GM15510 (cell line): ENCODE results near the gene TBX18.

Experiments
- POLR2A ChIP-seq: IDR thresholded peaks from 3 replicates; pipeline ENCODE4 v1.6.1; 2011; ENCODE audit warnings: borderline replicate concordance; ENCODE audit not compliant: insufficient read length; ENCODE audit errors: extremely low read depth

Gene TBX18

DNA sequence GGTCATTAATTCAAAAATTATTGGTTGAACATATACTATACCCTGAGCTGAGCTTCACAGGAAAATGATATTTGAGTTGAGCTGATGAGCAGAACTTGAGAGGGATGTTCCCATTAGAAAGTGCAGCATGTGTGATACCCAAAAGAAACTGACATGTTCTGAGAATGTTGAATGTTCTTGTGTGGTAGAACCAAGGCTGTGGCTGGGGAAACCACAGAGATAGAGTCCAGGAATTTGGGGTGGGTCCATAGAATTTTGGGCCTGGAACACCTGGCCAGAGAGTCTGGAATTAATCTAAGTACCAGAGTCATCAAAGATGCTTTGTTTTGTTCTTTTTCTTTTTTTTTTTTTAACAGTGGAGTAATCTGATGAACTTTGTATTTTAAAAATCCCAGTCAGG is 88.7 kb downstream of the TBX18 start:
- no peak for TF ChIP-seq POLR2A

DNA sequence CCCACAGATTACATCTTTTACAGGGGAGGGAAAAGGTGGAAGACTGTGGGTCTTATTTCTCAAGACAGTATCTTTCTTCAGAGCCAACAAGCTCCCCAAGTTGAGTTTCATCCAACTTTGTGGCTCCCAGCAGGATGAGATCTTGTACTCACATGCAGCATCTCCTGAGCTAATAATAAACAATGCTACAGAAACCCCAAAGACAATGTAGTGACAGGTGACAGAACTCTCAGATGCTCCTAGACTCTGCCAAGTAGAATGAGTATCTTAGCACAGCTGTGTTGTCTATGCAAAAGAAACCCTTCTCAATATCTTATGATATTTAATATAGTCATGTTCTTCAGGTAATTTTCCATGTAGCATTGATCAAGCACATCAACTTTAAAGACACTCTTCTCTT is 90.0 kb downstream of the TBX18 start:
- no peak for TF ChIP-seq POLR2A

DNA sequence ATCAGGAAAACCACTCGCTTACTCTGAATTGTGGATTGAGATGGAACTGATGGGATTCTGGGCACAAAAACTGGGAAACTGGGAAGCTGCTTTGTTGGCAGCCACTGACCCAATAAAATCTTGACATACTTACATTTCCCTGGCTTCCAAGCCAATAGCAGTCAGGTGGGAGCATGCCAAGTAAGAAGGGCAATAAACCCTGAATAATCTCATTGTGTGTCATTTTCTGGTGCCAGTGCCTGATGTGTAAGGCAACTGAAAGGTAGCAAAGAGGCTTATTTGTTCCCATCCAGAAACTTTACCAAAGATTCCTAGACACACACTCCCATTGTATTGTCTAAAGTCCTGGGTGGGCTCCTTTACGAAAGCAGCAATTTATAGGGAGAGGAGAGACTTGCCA is 93.2 kb downstream of the TBX18 start:
- no peak for TF ChIP-seq POLR2A

DNA sequence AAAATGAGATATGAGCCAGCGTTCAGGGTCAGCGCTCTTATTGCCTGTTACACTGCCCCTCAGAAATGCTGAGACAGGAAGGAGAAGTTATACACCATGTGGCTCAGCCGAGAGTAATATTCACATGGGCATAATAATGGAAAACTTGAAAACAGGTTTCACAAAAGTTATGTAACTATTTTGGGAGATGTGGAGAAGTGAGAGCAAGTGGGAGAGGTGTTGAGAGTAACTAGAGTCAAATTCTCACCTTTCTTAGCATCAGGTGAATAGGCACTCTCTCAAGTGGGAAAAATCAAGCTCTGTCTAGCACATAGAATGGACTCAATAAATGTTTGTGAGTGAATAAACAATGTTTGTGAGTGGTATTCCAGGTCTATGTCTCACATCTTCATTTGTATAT is 94.5 kb downstream of the TBX18 start:
- TF ChIP-seq POLR2A = no peak

DNA sequence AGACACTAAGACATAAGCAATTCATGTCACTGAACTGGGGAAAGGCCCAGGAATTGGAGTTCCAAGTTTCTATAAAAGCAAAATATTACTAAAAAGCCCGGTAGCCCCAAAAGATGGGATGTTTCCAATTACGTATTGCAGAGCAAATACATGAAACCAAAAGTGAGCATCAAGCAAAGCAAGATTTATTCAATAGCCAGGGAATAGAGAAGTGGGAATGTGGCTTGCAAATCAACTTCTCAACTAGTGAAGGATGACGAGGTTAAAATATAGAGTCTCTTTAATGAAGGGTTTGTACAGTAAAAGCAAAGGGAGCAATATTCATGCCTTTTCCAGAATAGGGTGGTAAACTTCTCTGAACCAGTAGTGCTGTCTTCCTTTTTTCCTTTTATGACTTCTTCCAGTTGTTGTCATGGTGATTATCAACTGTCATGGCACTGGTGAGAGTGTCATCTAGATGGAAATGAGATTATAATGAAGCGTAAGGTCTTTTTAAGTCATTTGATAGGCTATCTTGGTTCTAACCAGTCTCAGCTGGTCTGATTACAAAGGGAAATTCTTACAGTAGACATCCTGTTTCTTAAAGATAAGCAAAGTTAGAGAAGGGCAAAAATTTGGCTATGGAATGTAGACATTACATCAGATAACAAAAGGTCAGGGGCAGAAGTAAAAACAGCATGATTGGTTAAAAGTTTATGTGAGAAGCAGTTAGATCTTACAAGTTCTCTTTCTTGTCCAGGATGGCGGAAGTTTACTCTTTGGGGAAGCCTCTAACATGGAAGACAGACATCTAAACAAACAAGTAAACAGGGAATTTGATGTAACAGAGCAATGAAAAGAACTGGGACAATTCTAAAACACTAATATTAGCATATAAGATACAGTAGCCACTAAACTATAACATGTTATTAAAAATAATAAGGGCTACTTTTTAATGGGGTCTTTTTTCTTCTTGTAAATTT is 96.9 kb downstream of the TBX18 start:
- TF ChIP-seq POLR2A = no peak

DNA sequence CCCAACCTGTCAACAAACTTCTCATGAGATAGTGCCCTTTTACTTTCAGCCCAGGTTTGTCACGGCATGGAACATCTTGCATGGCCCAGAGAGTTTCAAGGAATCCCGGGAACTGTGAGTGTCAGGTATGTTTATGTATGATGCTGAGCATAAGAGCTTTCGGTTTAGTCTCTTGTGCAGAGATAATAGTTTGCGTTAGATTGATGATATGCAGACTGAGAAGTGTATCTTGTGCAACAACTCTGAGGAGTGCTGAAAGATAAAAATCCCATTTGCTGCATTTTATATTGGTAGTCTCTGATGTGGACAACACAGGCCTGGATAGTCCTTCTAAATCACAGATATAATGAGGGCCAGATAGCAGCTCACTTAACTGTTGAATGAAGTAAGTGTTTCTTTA is 99.0 kb downstream of the TBX18 start:
- no peak for TF ChIP-seq POLR2A

DNA sequence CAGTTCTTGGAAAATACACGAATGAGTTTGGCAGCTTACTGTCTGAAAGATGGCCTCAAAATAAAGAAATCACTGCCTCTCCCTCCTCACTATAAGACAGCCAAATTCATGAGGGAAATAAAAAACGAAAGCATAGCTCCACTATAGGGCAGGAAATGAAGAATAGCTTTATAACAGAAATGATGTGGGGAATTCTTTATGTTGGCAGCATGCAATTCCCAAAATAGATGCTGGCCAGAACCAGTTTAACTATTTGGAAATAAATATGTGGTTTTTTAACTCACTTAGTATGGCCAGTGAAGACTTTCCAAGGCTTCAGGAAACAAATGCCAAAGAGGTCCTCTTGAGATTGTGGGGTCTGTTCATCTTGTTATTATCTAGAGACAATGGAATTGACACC is 100.5 kb downstream of the TBX18 start:
- TF ChIP-seq POLR2A = no peak

DNA sequence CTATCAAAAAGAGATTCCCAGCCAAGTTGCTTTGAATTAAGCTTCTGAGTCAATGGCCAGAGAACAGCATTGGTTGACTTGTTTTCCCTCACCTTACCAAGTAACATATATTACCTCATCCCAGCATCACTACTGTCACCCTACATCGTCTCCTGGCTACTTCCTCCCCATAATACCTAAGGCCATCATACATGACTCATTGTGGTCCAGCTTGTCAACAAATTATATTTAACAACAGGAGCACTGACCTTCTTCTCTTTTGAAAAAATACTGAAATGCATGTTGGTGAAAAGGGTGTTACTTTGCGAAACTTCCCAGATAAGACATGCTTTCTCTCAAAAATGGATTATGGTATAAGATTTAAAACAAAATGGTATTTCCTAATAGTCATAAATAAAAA is 106.9 kb downstream of the TBX18 start:
- no peak for TF ChIP-seq POLR2A

DNA sequence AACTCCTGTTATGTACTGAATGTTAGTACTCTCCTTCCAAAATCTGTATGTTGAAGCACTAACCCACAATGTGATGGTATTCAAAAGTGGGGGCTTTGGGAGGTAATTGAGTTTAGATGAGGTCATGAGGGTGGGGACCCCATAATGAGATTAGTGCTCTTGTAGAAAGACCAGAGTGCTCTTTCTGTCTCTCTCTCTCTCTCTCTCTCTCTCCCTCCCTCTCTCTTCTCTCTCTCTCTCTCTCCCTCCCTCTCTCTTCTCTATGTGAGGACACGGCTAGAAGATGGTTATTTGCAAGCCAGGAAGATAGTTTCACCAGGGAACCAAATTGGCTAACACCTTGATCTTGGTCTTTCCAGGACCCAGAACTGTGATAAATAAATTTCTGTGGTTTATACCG is 107.4 kb downstream of the TBX18 start:
- no peak for TF ChIP-seq POLR2A

DNA sequence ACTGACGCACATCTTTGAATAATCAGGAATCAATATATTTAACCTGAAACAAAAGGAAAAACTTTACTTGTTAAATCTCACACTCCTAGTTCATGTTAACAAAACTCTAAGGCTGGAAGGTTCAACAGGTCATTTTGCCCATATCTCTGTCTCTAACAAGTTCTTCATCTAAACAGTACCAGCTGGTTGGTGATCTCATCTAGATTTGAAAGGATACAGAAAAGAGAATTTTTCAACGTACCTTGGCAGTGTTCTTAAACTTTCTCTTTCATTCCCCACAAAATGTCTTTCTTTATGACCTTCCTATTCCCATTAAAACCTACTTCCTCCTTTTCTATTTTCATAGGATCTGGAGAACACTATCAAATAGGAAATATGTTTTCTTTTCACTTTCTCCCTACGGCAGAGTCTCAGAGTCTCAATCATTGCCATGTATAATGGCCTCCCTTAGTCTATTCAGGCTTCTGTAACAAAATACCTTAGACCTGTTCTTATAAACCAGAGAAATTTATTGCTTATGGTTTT is 111.3 kb downstream of the TBX18 start:
- no peak for TF ChIP-seq POLR2A

DNA sequence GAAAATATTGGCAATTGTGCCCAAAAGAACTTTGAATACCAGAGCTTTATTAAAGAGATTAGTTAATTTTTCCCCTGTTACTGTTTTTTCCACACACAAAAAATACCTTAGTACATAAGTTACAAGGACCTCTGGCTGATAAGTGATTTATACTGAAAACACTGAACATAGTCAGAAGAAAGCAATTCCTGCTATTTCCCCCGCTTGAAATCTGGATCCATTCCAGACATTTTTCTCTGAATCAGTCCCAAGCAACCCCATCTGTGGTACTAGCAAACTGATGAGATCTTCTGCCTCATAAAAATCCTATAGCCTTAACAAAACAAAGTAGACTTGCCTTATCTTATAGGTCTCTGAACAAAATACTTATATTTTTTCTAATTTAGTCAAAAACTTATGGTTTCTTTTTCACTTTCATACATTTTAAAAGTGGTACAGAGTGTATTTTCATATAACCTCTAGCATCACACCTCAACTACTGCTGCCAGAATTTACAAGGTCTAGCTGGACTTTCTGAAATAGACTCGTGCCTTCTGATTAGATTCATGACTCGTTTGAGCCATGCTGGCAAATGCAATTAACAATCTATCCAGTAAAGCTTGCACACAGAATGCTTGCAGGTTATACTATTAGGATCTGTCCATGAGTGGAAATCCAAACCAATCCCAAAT is 111.9 kb downstream of the TBX18 start:
- TF ChIP-seq POLR2A = no peak

DNA sequence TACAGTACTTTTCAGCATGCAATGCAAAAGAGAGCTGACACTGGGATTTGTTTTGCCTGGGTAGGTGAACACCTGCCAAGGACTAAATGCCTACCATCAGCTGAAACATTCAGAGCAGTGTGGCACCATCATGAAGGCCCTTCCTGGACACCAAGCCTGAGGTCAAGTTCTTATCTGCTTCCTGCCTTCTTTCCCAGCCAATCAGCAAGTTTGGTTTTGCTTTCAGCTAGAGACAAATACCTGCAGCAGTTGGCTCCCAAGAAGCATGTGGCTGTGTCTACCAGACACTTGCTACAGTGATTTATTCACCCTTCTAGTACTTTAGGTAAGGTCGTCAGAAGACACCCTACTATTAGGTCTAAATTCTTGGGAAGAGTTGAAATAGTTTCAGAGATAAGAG is 112.8 kb downstream of the TBX18 start:
- TF ChIP-seq POLR2A = no peak

DNA sequence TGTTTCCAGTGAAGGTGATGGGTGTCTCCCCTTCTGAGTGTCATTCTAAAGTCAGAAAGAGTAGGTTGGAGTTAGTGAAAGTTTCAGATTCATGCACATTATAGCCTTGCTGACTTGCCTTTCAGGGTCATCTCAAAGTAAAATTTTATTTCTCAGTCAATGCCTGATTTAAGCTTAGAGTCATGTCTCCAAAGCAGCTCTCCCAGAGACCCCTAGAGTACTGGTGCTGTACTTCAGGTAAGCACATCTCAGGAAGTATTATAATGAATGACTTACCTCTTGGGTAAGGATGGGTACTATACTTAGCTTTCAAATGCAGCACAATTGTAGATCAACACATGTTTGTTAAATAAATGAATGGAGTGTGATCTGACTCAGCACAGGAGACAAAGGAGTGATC is 116.0 kb downstream of the TBX18 start:
- TF ChIP-seq POLR2A = no peak

DNA sequence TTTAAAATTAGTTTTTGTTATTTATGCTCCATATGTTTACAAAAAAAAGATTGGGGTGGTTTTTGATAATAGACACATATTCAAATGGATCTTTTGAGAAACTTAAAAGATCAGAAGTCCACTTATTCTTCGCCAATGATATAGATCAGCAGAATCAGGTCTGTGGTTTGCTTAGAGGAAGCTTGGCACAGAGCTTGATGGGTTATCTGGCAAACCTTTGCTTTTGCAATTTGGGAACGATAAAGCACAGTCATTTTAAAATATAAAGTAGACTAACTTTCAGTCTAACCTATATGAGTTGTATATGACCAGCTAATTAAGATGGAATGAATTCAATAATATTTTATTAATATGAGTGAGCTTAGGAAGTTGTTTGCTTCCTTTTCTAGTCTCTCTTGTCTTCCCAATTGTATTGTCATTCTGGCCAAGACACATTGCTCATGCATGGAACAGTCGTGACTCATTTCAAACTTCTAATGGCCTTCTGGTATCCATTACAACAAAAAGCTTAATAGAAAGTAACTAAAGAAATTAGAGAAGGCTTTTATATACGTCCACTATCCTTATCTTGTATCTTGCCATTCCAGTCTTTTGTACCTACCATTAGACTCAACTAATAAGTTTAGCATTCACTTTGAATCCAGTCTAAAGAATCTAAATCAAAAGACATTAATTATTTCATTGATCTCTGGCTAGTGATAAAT is 118.7 kb downstream of the TBX18 start:
- TF ChIP-seq POLR2A = no peak

DNA sequence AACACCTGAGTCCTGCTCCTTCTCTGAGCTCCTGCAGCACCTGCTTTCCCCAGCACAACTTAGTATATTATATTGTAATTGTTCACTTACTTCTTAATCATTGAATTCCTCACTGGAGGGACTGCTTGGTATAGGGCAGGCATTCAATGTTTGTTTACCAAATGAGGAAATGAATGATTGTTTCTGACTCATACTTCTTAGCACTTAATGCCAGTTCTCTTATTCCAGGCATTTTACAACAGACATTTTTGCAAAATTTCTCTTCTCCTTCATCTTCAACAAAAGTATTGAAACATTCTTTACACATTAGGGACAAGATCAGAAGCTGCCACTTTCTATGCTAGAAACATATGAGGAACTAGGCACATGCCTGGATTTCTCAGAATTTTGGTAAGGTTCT is 119.4 kb downstream of the TBX18 start:
- no peak for TF ChIP-seq POLR2A
